Measurements from ENCODE around the gene SLC25A19.

Gene SLC25A19

DNA sequence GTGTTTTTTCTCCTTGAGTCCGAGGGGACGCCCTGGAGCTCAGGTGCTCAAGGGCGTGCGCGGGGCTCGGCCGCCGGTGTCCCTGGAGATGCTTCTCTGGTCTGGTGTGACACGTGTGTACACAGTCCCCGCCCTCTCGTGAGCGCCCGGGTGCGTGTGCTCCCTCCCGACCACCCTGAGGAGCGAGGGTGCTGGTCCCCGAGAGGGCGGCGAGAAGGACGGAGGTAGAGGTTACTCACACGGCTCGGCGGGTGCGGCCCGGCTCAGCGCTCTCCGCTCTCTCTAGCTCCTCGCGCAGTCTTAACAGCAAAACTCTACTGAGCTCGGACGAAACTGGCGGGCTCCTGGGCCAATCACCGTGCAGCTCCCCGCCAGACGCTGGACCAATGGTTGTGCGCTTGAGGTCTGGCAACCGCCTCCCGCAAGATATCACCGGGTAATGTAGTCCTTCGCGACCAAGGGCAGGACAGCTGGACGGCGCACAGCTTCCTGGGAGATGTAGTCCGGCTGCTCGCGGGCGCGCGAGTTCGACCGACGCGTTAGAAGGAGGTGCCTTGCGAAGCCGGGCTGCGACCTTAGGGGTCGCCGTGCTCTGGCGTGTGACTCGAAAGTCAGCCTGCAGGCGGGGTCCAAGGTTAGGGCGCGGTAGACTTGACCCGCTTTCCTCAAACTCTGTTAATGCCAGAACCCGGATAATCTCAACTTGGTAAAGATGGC is at the start of gene SLC25A19:
TSS of gene SLC25A19 (minus strand) at position 319 of the 717 bp plus-strand sequence. CDS start 2,669 bp downstream, outside the sequence.
- DNase-seq = peak; percentile 98 to 100

GRCh38 chr17:75338335-75338734 is 49.1 kb upstream of the SLC25A19 start:
- DNase-seq = no peak

GRCh38 chr17:75335315-75335714 is 46.1 kb upstream of the SLC25A19 start:
- no peak for DNase-seq

DNA sequence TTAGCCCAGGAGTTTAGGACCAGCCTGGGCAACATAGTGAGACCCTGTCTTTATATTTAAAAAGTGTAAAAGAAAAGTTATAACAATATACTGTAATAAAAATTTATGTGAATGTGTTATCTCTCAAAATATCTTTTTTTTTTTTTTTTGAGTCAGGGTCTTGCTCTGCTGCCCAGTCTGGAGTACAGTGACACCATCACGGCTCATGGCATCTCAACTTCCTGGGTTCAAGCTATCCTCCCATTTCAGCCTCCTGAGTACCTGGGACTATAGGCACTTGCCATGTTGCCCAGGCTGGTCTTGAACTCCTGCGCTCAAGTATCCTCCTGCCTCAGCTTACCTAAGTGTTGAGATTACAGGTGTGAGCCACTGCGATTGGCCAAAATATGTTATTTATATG is 45.5 kb upstream of the SLC25A19 start:
- no peak for DNase-seq

DNA sequence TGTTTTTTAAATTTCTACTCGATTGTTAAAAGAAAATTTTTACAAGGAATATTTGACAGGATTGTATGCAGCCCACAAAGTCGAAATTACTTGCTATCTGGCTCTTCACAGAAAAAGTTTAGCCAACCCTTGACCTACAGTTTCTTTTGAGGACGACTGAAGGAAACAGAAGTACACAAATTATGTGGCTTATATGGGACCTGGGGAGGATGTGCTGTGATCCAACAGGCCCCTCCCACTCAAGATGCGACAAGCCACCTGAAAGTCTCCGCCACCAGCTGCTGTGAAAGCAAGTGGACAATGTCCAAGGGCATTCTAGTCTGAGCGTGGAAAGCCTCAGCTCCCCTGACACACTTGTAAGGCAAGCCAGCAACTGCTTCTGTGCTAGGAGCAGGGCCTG is 42.4 kb upstream of the SLC25A19 start:
- DNase-seq = no peak

DNA sequence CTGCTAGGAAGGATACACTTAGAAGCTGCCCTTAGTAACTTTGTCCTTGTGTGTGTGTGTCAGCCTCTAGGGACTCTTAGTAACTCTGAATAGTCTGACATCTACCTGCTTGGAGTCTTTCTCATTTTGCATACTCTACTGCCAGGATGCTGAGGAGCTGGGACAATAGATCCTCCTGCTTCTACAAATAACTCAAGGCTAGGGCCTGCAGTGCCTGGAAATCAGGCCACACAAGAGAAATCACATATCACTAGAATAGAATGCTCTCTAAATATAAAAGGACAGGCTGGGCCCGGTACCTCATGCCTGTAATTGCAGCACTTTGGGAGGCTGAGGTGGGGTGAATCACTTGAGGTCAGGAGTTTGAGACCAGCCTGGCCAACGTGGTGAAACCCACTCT is 38.5 kb upstream of the SLC25A19 start:
- DNase-seq = no peak

GRCh38 chr17:75326226-75326848 is 37.1 kb upstream of the SLC25A19 start:
- no peak for DNase-seq

GRCh38 chr17:75325827-75326225 is 36.6 kb upstream of the SLC25A19 start:
- DNase-seq = no peak

- DNase-seq = no peak
Measured at GRCh38 chr17:75325348-75325747, 36.1 kb upstream of the SLC25A19 start.

GRCh38 chr17:75321506-75321905 is 32.3 kb upstream of the SLC25A19 start:
- no peak for DNase-seq

GRCh38 chr17:75319904-75320691 is 30.9 kb upstream of the SLC25A19 start:
- no peak for DNase-seq

DNA sequence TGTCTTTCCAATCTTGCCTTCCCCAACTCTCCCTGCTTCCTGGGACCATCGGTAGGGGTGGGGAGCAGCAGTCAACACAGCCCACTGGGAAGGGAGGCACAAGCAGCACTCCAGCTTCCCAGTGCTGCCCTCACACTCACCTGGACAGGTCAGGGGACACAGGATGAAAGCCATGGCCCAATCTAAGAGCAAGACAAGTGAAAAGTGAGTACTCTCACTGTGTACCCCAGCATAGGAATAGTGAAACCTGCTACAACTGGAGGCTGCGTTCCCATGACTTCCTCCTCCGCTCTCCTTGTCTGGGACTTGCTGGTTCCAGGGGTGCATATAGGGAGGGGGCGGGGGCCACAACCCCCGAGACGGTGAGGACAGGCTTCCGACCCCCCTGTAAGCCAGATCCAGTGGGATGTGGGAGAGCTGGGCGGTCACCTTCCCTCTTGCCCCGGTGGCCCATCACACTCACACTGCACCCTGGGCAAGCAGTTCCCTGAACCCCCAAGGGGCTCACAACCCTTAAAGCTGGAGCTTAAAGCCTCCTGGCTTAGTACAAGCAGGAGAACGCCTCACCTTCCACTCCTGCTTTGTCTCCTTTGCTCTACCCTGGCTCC is 29.5 kb upstream of the SLC25A19 start:
- DNase-seq = no peak

DNA sequence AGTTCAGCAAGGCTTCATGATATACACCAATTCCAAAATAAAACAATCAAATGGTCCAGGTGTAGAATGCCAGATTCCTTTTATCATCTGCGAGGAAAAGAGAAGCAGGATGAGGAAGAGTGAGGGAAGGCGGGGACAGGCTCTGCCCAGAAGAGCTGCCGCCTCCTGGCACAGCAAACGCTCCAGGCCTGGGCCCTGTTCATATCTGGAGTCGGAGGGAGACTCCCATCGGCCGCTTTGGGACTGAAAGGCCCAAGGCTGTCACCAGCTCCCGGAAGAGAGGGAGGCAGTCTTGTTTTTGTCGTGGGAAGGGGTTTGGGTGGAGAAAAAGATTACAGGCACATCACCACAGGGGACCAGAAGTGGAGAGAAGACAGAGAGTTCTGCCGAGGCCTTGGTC is 29.0 kb upstream of the SLC25A19 start:
- no peak for DNase-seq

DNA sequence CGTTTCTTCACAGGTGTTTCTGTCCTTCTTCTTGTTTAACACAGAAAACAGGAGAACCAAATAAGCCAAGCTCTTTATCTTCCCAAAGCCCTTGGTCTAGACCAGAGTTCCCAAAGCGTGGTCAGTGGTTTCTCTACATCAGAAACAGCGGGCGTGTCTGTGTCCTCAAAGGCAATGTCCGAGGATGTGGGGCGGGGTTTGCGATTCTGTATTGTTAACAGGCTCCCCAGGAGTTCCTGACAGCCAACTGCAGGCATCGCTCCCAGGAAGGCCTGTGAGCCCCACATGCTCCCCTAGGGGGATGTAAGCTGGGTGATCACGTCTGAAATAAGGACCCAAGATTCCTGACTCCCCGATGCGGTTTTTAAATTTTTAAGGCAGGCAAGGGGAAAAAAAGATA is 28.4 kb upstream of the SLC25A19 start:
- peak in 1 of 2 experiments; percentile 32 for DNase-seq

DNA sequence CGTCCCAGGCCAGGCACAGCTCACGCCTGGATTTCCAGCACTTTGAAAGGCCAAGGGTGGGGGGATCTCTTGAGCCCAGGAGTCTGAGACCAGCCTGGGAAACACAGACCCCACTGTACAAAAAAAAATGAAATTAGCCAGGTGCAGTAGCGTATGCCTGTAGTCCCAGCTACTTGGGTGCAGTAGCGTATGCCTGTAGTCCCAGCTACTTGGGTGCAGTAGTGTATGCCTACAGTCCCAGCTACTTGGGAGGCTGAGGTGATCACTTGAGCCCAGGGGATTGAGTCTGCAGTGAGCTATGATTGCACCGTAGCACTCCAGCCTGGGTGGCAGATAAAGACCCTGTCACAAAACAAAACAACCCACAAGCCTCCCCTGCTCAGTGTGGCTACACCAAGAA is 27.0 kb upstream of the SLC25A19 start:
- no peak for DNase-seq

DNA sequence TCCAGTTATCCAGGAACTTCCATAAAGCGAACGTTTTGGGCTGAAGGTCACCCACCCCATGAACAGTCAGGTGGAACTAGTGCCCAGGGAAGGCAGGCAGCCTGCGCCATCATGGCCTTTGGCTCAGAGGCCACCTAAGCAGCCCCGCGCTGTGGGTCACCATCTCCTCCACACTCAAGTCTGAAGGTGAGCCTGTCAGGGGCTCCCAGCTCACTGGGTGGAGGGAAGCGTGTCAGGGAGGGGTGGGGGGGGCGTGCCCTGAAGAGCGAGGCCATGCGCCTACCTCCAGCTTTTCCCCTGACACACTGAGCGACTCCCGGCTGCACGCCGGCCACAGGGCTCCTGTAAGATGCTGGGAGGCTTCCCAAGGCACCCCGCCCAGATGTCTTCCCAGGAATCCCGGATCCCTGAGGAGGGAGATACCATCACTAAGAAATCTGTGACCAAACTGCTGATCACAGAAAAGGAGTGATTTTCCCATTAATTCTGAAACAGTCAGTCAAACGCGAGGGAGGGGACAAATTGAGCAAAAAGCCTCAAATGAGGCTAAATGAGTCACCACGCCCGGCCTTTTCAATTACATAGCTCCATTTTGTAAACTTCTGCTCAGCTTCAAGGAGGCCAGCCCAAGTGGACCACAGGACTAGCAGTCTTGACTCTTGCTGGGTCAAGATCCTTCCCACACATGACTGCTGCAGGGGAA is 26.5 kb upstream of the SLC25A19 start:
- DNase-seq = no peak

- no peak for DNase-seq
Measured at GRCh38 chr17:75313941-75314551, 24.8 kb upstream of the SLC25A19 start.

DNA sequence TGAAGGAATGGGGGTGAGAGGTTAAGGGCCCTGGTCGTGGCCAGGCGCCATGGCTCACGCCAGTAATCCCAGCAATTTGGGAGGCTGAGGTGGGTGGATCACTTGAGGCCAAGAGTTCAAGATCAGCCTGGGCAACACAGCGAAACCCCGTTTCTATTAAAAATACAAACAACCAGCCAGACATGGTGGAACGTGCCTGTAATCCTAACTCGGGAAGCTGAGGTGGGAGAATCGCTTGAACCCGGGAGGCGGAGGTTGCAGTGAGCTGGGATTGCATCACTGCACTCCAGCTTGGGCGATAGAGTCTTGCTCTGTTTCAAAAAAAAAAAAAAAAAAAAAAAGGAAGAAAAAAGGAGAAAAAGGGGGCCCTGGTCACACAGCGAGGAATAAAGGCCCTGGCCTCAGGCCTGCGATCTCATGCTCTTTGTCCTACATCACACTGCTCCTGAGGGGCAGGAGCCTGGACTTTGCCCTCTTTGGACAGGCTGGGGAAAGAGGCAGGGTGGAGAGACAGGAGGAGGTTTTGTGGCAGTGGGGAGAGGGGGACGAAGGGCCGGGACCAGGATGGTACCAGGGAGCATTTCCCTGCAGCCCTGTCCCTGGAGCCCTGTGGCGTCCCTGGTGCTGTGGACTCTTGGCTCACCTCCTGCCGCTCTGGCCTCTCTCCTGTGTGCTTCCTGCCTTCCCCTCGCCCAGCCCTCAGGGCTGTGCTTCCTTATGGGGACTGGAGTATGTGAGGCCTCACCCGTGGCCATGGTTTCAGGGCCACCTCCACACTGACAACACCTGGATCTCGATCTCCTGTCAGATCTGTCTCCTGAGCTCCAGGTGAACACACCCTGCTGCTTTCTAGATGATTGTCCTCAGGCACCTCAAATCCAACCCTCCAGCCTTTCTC is 19.7 kb upstream of the SLC25A19 start:
- no peak for DNase-seq

- no peak for DNase-seq
Measured at GRCh38 chr17:75307957-75308731, 18.9 kb upstream of the SLC25A19 start.

GRCh38 chr17:75301502-75302206 is 12.4 kb upstream of the SLC25A19 start:
- no peak for DNase-seq
